HCT116 (cell line): Measurements from ENCODE around the gene OLFML2A. TPM values are rescaled to one million over a fixed set of nuclear protein-coding genes. Genes with fewer than 3 reads are reported as not detected.

ENCODE experiments used
- ATAC-seq: fragments of 200-7000 bp; cut with Tn5 transposase; 2 replicates; pipeline ENCODE4 v1.9.1; 2020; ENCODE audit warnings: mild to moderate bottlenecking, moderate library complexity
- BruUV-seq: library from RNA; stranded (reverse); fragments of 400-500 nt; replicated peaks from 2 replicates; lab custom pipeline; 2021; lab: Mats Ljungman, UMichigan
- CTCF ChIA-PET: fragments of 300-600 bp; sonication (Branson Sonifier 250); formaldehyde crosslinking; loops from one replicate; lab custom pipeline; 2021; ENCODE audit warnings: antibody characterized with exemption; lab: Charles Lee
- POLR2A ChIA-PET: fragments of 300-600, 350-600 bp; sonication (Branson Sonifier 250); formaldehyde crosslinking; loops from one replicate; lab custom pipeline; 2021; ENCODE audit warnings: antibody characterized with exemption; lab: Charles Lee
- RAD21 ChIA-PET, 2 experiments: fragments of 300-600 bp; sonication (Branson Sonifier 250); formaldehyde crosslinking; loops; one replicate each; lab custom pipeline; 2023; ENCODE audit warnings: low total read pairs in 2 of 2; ENCODE audit not compliant: uncharacterized antibody in 2 of 2, unreplicated experiment in 2 of 2, low non-redundant PET in 1 of 2; lab: Charles Lee
- DNase-seq: peaks from one replicate; pipeline ENCODE4 v3.0.0-alpha.2; 2010; ENCODE audit warnings: low read depth, low spot score
- H2AFZ ChIP-seq: fragments of 200-600 bp; shearing (Covaris generic), sonication (generic); 2 replicates; pipeline ENCODE4 v1.6.1; 2017; ENCODE audit warnings: low read depth, mixed run types, mixed read lengths, antibody characterized with exemption, low read length; ENCODE audit not compliant: poor library complexity, severe bottlenecking
- H3K27ac ChIP-seq: 2 replicates; pipeline ENCODE4 v1.5.1; 2012; ENCODE audit warnings: low read depth, low read length
- H3K27me3 ChIP-seq: fragments of 200-600 bp; sonication (generic); 2 replicates; pipeline ENCODE4 v1.6.1; 2016; ENCODE audit warnings: mixed run types, low read length, mixed read lengths; ENCODE audit not compliant: insufficient read depth
- H3K36me3 ChIP-seq, 2 experiments: fragments of 200-500 bp in 1 of 2; fragments of 200-600 bp in 1 of 2; sonication (Bioruptor generic) in 1 of 2; sonication (generic) in 1 of 2; 2 replicates each; pipeline versions ENCODE4 v1.5.1 to v1.6.1; 2014 to 2016; ENCODE audit warnings: low read length in 2 of 2, inconsistent platforms in 1 of 2, mixed read lengths in 1 of 2, mixed run types in 1 of 2; ENCODE audit not compliant: insufficient read depth in 2 of 2, control insufficient read depth in 1 of 2
- H3K4me1 ChIP-seq, 2 experiments: fragments of 200-600 bp in 1 of 2; sonication (generic) in 1 of 2; 2 replicates each; pipeline versions ENCODE4 v1.5.1 to v1.6.1; 2012 to 2017; ENCODE audit warnings: low read length in 2 of 2, inconsistent platforms in 1 of 2, mild to moderate bottlenecking in 1 of 2, mixed read lengths in 1 of 2, mixed run types in 1 of 2, moderate library complexity in 1 of 2; ENCODE audit not compliant: insufficient read depth in 2 of 2, control insufficient read depth in 1 of 2
- H3K4me2 ChIP-seq: fragments of 200-600 bp; sonication (generic); 2 replicates; pipeline ENCODE4 v1.6.1; 2017; ENCODE audit warnings: mixed run types, low read length, mixed read lengths
- H3K4me3 ChIP-seq, 2 experiments: fragments of 200-600 bp in 1 of 2; sonication (generic) in 1 of 2; replicated peaks in 1 of 2; 2 replicates each; pipeline ENCODE4 v1.5.1; 2011 to 2016; ENCODE audit warnings: low read length in 2 of 2, control low read depth in 1 of 2, low read depth in 1 of 2, mild to moderate bottlenecking in 1 of 2, mixed read lengths in 1 of 2, mixed run types in 1 of 2
- H3K79me2 ChIP-seq: fragments of 200-600 bp; sonication (generic); 2 replicates; pipeline ENCODE4 v1.6.1; 2017; ENCODE audit warnings: mild to moderate bottlenecking, mixed run types, low read length, moderate library complexity, mixed read lengths; ENCODE audit not compliant: insufficient read depth
- H3K9ac ChIP-seq: fragments of 200-600 bp; sonication (generic); 2 replicates; pipeline ENCODE4 v1.6.1; 2016; ENCODE audit warnings: low read length, mixed read lengths
- H3K9me2 ChIP-seq: fragments of 200-600 bp; sonication (generic), shearing (Covaris generic); 2 replicates; pipeline ENCODE4 v1.6.1; 2017; ENCODE audit warnings: mixed run types, mild to moderate bottlenecking, moderate library complexity; ENCODE audit not compliant: insufficient read depth
- H3K9me3 ChIP-seq, 2 experiments: fragments of 200-500 bp in 1 of 2; fragments of 200-600 bp in 1 of 2; sonication (Bioruptor generic) in 1 of 2; sonication (generic) in 1 of 2; 2 replicates each; pipeline ENCODE4 v1.6.1; 2014 to 2017; ENCODE audit warnings: low read length in 2 of 2, mixed read lengths in 2 of 2, inconsistent platforms in 1 of 2, low read depth in 1 of 2, mild to moderate bottlenecking in 1 of 2, mixed run types in 1 of 2, moderate library complexity in 1 of 2; ENCODE audit not compliant: control insufficient read depth in 1 of 2, insufficient read depth in 1 of 2
- H4K20me1 ChIP-seq: fragments of 200-600 bp; sonication (generic), shearing (Covaris generic); 2 replicates; pipeline ENCODE4 v1.6.1; 2017; ENCODE audit warnings: mixed run types, mild to moderate bottlenecking, moderate library complexity; ENCODE audit not compliant: insufficient read depth
- CBX3 ChIP-seq: IDR thresholded peaks from 2 replicates; pipeline ENCODE4 v1.6.1; 2012; ENCODE audit warnings: low read depth
- ELF1 ChIP-seq: IDR thresholded peaks from 2 replicates; pipeline ENCODE4 v1.6.1; 2012; ENCODE audit warnings: low read depth, borderline replicate concordance
- EZH2phosphoT487 ChIP-seq: fragments of 200-600 bp; IDR thresholded peaks from 2 replicates; pipeline ENCODE4 v1.6.1; 2018; ENCODE audit warnings: antibody characterized with exemption, borderline replicate concordance
- POLR2A ChIP-seq: IDR thresholded peaks from 2 replicates; pipeline ENCODE4 v1.7.0; 2011; ENCODE audit warnings: borderline replicate concordance; ENCODE audit not compliant: insufficient read depth, insufficient read length; ENCODE audit errors: extremely low read depth
- RAD21 ChIP-seq: IDR thresholded peaks from 2 replicates; pipeline ENCODE4 v1.6.1; 2012; ENCODE audit warnings: low read depth, mild to moderate bottlenecking
- SIN3A ChIP-seq: IDR thresholded peaks from 2 replicates; pipeline ENCODE4 v1.6.1; 2012; ENCODE audit warnings: low read depth
- SP1 ChIP-seq: IDR thresholded peaks from 2 replicates; pipeline ENCODE4 v1.6.1; 2012; ENCODE audit warnings: low read depth
- SRF ChIP-seq: IDR thresholded peaks from 2 replicates; pipeline ENCODE4 v1.6.1; 2012; ENCODE audit warnings: low read depth
- TCF7L2 ChIP-seq: IDR thresholded peaks from 2 replicates; pipeline ENCODE4 v1.7.0; 2011; ENCODE audit warnings: borderline replicate concordance, inconsistent platforms; ENCODE audit not compliant: insufficient read depth, insufficient read length; ENCODE audit errors: extremely low read depth
- YY1 ChIP-seq: IDR thresholded peaks from 2 replicates; pipeline ENCODE4 v1.6.1; 2011; ENCODE audit warnings: low read length, low read depth, moderate library complexity, mild to moderate bottlenecking; ENCODE audit not compliant: insufficient replicate concordance; ENCODE audit errors: extremely low read depth
- intact Hi-C: fragments of 100-400 bp; cut with micrococcal nuclease; formaldehyde crosslinking; loops from 2 replicates; pipeline ENCODE4 v1.10.0; 2022
- total RNA-seq: library from RNA; stranded (reverse); gene quantifications from one replicate; pipeline ENCODE4 v1.2.1, GENCODE V29; 2021; ENCODE audit not compliant: unreplicated experiment
- TF ChIP-seq, protein P1 (sequence below): IDR thresholded peaks from 2 replicates; pipeline ENCODE4 v1.6.1; 2012

Gene OLFML2A
- total RNA-seq, 1 experiment from 2014 or later: 6.3 TPM

DNA sequence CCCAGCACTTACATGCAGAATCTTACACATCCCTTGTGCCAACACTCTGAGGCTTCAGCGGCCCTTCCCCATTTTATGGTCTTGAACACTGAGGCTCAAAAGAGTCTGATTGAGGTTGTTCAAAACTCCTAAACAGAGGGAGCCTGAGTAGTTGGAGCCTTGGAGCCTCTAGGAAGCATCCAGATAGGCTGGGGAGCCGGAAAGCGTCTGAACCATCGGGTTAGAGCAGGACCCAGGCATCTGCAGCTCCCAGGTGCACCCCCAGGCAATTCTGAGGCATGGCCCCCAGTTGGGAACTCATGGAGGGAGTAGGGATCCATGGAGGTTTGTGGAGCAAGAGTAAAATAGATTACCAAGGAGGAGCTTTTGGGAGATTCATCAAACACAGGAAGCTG lies 3.8 kb downstream of the OLFML2A start:
- no peak overlapping the region for H3K27ac ChIP-seq
- no peaks in the 10 kb centered on the region for H3K9me2 ChIP-seq
- ATAC-seq (no peak), DNase-seq (no peak)
- ChIA-PET RAD21 (no interaction called here), POLR2A (no interaction called here), CTCF (no interaction called here)
- no peak overlapping the region for H2AFZ ChIP-seq
- intact Hi-C loops: no loop called here
- H3K36me3 ChIP-seq: no peaks in the 10 kb centered on the region
- H4K20me1 ChIP-seq: no peaks in the 10 kb centered on the region
- H3K9me3 ChIP-seq: no peaks in the 10 kb centered on the region
- no peaks in the 10 kb centered on the region for H3K27me3 ChIP-seq
- no peak overlapping the region for H3K9ac ChIP-seq
- H3K4me2 ChIP-seq: no peak overlapping the region
- no peak overlapping the region for H3K4me3 ChIP-seq
- no peaks in the 10 kb centered on the region for H3K79me2 ChIP-seq
- peaks cover 17 to 35% of the 10 kb centered on the region in 2 experiments for H3K4me1 ChIP-seq
- TF ChIP-seq SP1 (no peak), YY1 (no peak), SRF (no peak)
- no TSS peak for BruUV-seq

DNA sequence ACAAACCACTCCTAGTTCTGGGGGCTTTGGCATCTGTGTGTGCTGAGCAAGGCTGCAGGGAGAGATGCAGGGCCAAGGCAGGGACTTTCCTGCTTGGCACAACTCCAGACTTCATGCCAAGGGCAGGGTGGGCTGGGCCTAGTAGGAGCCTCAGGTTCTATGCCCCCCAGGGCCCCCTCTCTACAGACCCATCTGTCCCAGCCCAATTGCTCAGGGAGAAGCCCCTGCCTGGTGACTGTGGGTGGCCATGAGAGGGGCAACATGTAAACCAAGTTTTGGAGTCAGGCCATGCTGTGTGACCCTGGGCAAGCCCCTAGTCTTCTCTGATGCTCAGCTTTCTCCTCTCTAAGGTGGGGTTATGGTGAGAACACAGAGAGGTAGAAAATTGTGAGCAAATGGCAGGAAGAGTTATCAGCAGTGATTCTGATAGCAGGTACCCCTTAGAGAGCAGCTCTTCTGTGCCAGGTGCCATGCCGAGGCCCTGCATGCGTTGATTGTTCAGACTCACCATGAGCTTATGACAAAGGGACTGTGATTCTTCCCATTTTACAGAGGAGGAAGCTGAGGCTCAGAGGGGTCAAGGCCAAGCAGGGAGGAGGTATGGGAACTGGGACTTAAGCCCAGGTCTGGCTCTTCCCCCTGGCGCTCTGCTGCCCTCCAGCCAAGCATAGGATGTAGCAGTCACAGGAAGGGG lies 5.2 kb downstream of the OLFML2A start:
- Histone ChIP-seq H3K4me2 (no peak overlapping the region), H3K9me2 (no peaks in the 10 kb centered on the region), H3K4me3 (no peak overlapping the region), H3K9ac (no peak overlapping the region), H3K9me3 (no peaks in the 10 kb centered on the region), H2AFZ (no peak overlapping the region), H3K79me2 (no peaks in the 10 kb centered on the region), H3K27me3 (no peaks in the 10 kb centered on the region), H4K20me1 (no peaks in the 10 kb centered on the region), H3K27ac (no peak overlapping the region), H3K4me1 (peaks cover 11 to 29% of the 10 kb centered on the region in 2 experiments; a peak in 3 of 4 replicates), H3K36me3 (no peaks in the 10 kb centered on the region)
- ChIA-PET RAD21 (no interaction called here), POLR2A (interaction anchor here (1.1 kb wide), 1 partner anchor 71 kb away, joined by 3 read pairs; no protein-coding TSS in a partner anchor), CTCF (interaction anchor here (0.9 to 1.8 kb wide), 2 partner anchors 10 to 71 kb away, joined by 3 to 8 read pairs; partner anchors contain the start of gene WDR38)
- DNase-seq (no peak), ATAC-seq (no peak)
- intact Hi-C loops: no loop called here
- BruUV-seq: no TSS peak
- no peak for TF ChIP-seq POLR2A
- no peak for TF ChIP-seq ELF1
- no peak for TF ChIP-seq CBX3
- no peak for TF ChIP-seq EZH2phosphoT487
- TF ChIP-seq TCF7L2: no peak
- no peak for TF ChIP-seq YY1
- no peak for TF ChIP-seq RAD21
- TF ChIP-seq SIN3A: no peak
- TF ChIP-seq, protein P1, sequence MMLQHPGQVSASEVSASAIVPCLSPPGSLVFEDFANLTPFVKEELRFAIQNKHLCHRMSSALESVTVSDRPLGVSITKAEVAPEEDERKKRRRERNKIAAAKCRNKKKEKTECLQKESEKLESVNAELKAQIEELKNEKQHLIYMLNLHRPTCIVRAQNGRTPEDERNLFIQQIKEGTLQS: no peak
